ENCODE results near the gene PPP1R36. TPM values are rescaled to one million over a fixed set of nuclear protein-coding genes. Genes with fewer than 3 reads are reported as not detected.
"Not testable (repeated sequence)": the region's sequence is repeated elsewhere in the genome, so short reads cannot be mapped to it uniquely, and the experiment has no call there.

PPP1R36 gene
- total and polyA plus RNA-seq, 2 donors from 2014 or later: 2.7 to 2.8 TPM

DNA sequence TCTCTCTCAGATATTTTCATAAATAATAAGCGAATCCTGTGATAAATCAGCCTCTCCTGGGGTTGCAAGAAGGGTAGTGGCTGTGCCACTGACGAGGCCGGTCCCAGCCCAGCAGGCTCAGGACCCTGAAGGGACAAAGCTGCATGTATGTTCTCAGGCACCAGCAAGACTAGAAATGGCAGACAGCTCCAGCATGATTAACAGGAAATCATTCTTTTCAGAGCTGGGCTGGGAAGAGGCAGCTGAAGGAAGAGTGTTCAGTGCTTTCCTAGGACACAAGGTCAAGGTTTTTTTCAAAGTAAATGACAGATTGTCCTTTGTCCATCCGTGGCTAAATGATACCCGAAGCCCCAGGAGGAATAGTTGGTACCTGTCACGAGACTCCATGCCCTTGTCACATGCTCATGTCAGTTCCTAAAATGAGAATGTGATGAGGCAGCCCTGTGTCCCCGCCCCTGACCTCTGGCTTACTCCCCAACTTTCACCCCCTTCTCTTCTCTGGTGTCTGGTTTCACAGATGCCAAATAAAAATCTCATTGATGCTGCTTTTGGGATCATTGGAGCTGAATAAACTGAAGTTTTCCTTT, 65.1 kb downstream of the PPP1R36 start:
- TF ChIP-seq, protein P1, sequence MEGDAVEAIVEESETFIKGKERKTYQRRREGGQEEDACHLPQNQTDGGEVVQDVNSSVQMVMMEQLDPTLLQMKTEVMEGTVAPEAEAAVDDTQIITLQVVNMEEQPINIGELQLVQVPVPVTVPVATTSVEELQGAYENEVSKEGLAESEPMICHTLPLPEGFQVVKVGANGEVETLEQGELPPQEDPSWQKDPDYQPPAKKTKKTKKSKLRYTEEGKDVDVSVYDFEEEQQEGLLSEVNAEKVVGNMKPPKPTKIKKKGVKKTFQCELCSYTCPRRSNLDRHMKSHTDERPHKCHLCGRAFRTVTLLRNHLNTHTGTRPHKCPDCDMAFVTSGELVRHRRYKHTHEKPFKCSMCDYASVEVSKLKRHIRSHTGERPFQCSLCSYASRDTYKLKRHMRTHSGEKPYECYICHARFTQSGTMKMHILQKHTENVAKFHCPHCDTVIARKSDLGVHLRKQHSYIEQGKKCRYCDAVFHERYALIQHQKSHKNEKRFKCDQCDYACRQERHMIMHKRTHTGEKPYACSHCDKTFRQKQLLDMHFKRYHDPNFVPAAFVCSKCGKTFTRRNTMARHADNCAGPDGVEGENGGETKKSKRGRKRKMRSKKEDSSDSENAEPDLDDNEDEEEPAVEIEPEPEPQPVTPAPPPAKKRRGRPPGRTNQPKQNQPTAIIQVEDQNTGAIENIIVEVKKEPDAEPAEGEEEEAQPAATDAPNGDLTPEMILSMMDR (IDR thresholded peaks at IDR 0.05; ENCODE audit: borderline replicate concordance, extremely low read depth, insufficient read depth): no peak
- FAIRE-seq: no peak
- Histone ChIP-seq H3K9ac (ENCODE audit: low read length in 3 of 3) (no peak overlapping the region), H3K27ac (ENCODE audit: low read depth in 2 of 2, low read length in 2 of 2) (no peak overlapping the region), H3K27me3 (ENCODE audit: control insufficient read depth, insufficient read depth, low read length) (no peaks in the 10 kb centered on the region), H3K9me3 (ENCODE audit: control insufficient read depth in 2 of 3, insufficient read depth in 1 of 3, low read length in 3 of 3) (no peaks in the 10 kb centered on the region), H3K36me3 (ENCODE audit: control insufficient read depth in 2 of 3, insufficient read depth in 3 of 3, low read length in 3 of 3) (no peaks in the 10 kb centered on the region), H3K4me1 (ENCODE audit: control insufficient read depth in 2 of 3, insufficient read depth in 2 of 3, low read depth in 1 of 3, low read length in 3 of 3) (no peaks in the 10 kb centered on the region), H3K4me3 (ENCODE audit: low read length in 3 of 3) (no peak overlapping the region)
- intact Hi-C loops (cut with DNase I): no loop called here
- DNase-seq: peak in 2 of 5 donors; percentile 26 to 36

DNA sequence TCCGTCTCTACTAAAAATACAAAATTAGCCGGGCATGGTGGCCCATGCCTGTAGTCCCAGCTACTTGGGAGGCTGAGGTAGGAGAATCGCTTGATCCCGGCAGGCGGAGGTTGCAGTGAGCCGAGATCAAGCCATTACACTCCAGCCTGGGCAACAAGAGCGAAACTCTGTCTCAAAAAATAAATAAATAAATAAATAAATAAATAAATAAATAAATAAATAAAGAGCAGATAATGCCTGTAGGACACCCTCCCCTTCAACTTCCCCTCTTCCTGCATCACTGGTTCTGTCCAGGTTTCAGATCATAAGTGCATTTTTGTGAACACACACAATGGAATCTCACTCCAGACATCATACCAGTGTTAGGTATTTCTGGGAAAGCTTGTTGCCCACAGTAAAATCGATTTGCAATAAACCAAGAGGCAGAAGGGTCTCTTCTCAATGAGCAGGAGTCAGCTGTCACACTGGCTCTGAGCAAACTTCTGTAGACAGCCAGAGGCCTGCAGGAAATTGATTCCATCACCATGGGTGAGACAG, 68.2 kb downstream of the PPP1R36 start:
- intact Hi-C loops (cut with DNase I); H3K27ac ChIP-seq (ENCODE audit: low read depth in 2 of 2, low read length in 2 of 2); FAIRE-seq; H3K9me3 ChIP-seq (ENCODE audit: control insufficient read depth in 2 of 3, insufficient read depth in 1 of 3, low read length in 3 of 3); H3K27me3 ChIP-seq (ENCODE audit: control insufficient read depth, insufficient read depth, low read length); H3K9ac ChIP-seq (ENCODE audit: low read length in 3 of 3); H3K4me1 ChIP-seq (ENCODE audit: control insufficient read depth in 2 of 3, insufficient read depth in 2 of 3, low read depth in 1 of 3, low read length in 3 of 3); DNase-seq; H3K36me3 ChIP-seq (ENCODE audit: control insufficient read depth in 2 of 3, insufficient read depth in 3 of 3, low read length in 3 of 3); H3K4me3 ChIP-seq (ENCODE audit: low read length in 3 of 3): not testable (repeated sequence)

DNA sequence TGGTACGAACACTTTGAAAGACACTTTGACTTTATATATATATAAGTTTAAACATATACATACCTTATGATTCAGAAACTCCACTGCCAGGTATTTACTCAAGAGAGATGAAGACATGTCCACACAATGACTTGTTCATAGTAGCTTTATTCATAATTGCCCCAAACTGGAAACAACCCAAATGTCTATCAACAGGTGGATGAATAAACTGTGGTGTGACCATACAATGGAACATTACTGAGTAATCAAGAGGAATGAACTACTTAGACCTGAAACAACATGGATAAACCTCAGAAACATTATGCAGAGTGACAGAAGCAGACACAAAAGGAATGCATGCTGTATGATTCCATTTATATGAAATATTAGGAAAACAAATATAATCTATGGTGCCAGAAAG, 71.1 kb downstream of the PPP1R36 start:
- Histone ChIP-seq H3K9ac (ENCODE audit: low read length in 3 of 3) (no peak overlapping the region), H3K27me3 (ENCODE audit: control insufficient read depth, insufficient read depth, low read length) (no peaks in the 10 kb centered on the region), H3K4me1 (ENCODE audit: control insufficient read depth in 2 of 3, insufficient read depth in 2 of 3, low read depth in 1 of 3, low read length in 3 of 3) (no peaks in the 10 kb centered on the region), H3K9me3 (ENCODE audit: control insufficient read depth in 2 of 3, insufficient read depth in 1 of 3, low read length in 3 of 3) (no peaks in the 10 kb centered on the region), H3K27ac (ENCODE audit: low read depth in 2 of 2, low read length in 2 of 2) (no peak overlapping the region), H3K4me3 (ENCODE audit: low read length in 3 of 3) (no peak overlapping the region), H3K36me3 (ENCODE audit: control insufficient read depth in 2 of 3, insufficient read depth in 3 of 3, low read length in 3 of 3) (no peaks in the 10 kb centered on the region)
- intact Hi-C loops (cut with DNase I): no loop called here
- FAIRE-seq (no peak), DNase-seq (no peak)
- TF ChIP-seq, protein P1 (IDR thresholded peaks at IDR 0.05; ENCODE audit: borderline replicate concordance, extremely low read depth, insufficient read depth): no peak

DNA sequence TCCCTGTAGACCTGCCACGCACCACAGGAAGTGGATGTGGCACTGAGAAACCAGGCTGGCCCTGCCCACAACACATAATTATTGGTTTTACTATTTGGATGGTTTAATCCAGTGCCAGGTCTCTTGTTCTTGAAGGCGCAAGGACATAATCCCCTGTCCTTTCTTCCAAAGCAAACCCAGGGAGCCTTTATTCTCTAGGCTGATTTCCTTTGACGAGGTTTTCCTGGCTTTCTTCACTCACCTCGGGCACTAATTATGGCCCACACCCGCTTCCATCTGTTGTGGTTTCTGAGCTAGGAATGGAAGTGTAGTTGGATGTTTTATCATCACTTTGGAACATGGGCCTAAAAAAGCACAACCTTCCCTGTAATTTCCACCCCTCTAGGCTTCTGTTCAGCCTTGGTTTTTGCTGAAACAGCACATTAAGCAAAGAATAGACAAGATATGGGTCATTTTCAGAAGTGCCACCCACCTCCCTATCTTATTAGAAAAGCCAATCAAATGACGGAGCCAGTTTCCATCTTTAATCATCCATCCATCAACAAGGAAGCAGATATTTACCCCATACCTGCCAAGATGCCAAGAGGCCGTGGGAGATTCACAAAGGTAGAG, 73.9 kb downstream of the PPP1R36 start:
- intact Hi-C loops (cut with DNase I): no loop called here
- DNase-seq: no peak
- no peaks in the 10 kb centered on the region for H3K36me3 ChIP-seq (ENCODE audit: control insufficient read depth in 2 of 3, insufficient read depth in 3 of 3, low read length in 3 of 3)
- H3K27me3 ChIP-seq (ENCODE audit: control insufficient read depth, insufficient read depth, low read length): no peaks in the 10 kb centered on the region
- H3K4me1 ChIP-seq (ENCODE audit: control insufficient read depth in 2 of 3, insufficient read depth in 2 of 3, low read depth in 1 of 3, low read length in 3 of 3): no peaks in the 10 kb centered on the region
- no peaks in the 10 kb centered on the region for H3K9me3 ChIP-seq (ENCODE audit: control insufficient read depth in 2 of 3, insufficient read depth in 1 of 3, low read length in 3 of 3)
- H3K9ac ChIP-seq (ENCODE audit: low read length in 3 of 3): no peak overlapping the region
- no peak overlapping the region for H3K4me3 ChIP-seq (ENCODE audit: low read length in 3 of 3)
- TF ChIP-seq, protein P1 (IDR thresholded peaks at IDR 0.05; ENCODE audit: borderline replicate concordance, extremely low read depth, insufficient read depth): no peak
- no peak for FAIRE-seq
- H3K27ac ChIP-seq (ENCODE audit: low read depth in 2 of 2, low read length in 2 of 2): no peak overlapping the region
